GM23248 (cell line): ENCODE data around the gene AAK1. TPM values are rescaled to one million over a fixed set of nuclear protein-coding genes. Genes with fewer than 3 reads are reported as not detected.

Experiments
- DNase-seq: peaks from one replicate; pipeline ENCODE4 v3.0.0-alpha.2; 2015
- H2AFZ ChIP-seq: fragments of 200-600 bp; sonication (generic); 2 replicates; pipeline ENCODE4 v1.6.1; 2016; ENCODE audit warnings: antibody characterized with exemption
- H3F3A ChIP-seq: fragments of 200-600 bp; sonication (generic); 2 replicates; pipeline ENCODE4 v1.6.1; 2016; ENCODE audit warnings: mild to moderate bottlenecking, antibody characterized with exemption, mixed run types; ENCODE audit not compliant: insufficient read depth
- H3K27ac ChIP-seq: fragments of 200-600 bp; sonication (generic); 2 replicates; pipeline ENCODE4 v1.5.1; 2016; ENCODE audit warnings: mild to moderate bottlenecking
- H3K27me3 ChIP-seq: fragments of 200-600 bp; sonication (generic); replicated peaks from 2 replicates; pipeline ENCODE4 v1.6.1; 2016; ENCODE audit warnings: mild to moderate bottlenecking; ENCODE audit not compliant: insufficient read depth
- H3K36me3 ChIP-seq: fragments of 200-600 bp; sonication (generic); 2 replicates; pipeline ENCODE4 v1.6.1; 2016; ENCODE audit warnings: low read depth, mild to moderate bottlenecking
- H3K4me1 ChIP-seq: fragments of 200-600 bp; sonication (generic); 2 replicates; pipeline ENCODE4 v1.6.1; 2016; ENCODE audit warnings: mild to moderate bottlenecking; ENCODE audit not compliant: insufficient read depth
- H3K4me2 ChIP-seq: fragments of 200-600 bp; sonication (generic); one replicate; pipeline ENCODE4 v1.6.1; 2016; ENCODE audit warnings: mild to moderate bottlenecking; ENCODE audit not compliant: unreplicated experiment
- H3K4me3 ChIP-seq: fragments of 200-600 bp; sonication (generic); 2 replicates; pipeline ENCODE4 v1.5.1; 2016; ENCODE audit warnings: mild to moderate bottlenecking
- H3K79me2 ChIP-seq: fragments of 200-600 bp; sonication (generic); 2 replicates; pipeline ENCODE4 v1.6.1; 2016; ENCODE audit warnings: mild to moderate bottlenecking; ENCODE audit not compliant: insufficient read depth
- H3K9ac ChIP-seq: fragments of 200-600 bp; sonication (generic); 2 replicates; pipeline ENCODE4 v1.6.1; 2016; ENCODE audit warnings: mild to moderate bottlenecking
- H3K9me2 ChIP-seq: fragments of 200-600 bp; sonication (generic); 2 replicates; pipeline ENCODE4 v1.6.1; 2016; ENCODE audit warnings: mixed run types, mild to moderate bottlenecking, moderate library complexity; ENCODE audit not compliant: insufficient read depth
- H3K9me3 ChIP-seq: fragments of 200-600 bp; sonication (generic); one replicate; pipeline ENCODE4 v1.6.1; 2017; ENCODE audit warnings: low read depth
- H4K20me1 ChIP-seq: fragments of 200-600 bp; sonication (generic); 2 replicates; pipeline ENCODE4 v1.6.0; 2016; ENCODE audit not compliant: insufficient read depth
- EZH2 ChIP-seq: fragments of 200-600 bp; sonication (generic); IDR thresholded peaks from 2 replicates; pipeline ENCODE4 v1.6.1; 2018; ENCODE audit warnings: antibody characterized with exemption, mild to moderate bottlenecking; ENCODE audit not compliant: insufficient read depth, poor library complexity, severe bottlenecking
- EZH2phosphoT487 ChIP-seq: fragments of 200-600 bp; sonication (generic); IDR thresholded peaks from 2 replicates; pipeline ENCODE4 v1.6.1; 2018; ENCODE audit warnings: antibody characterized with exemption, moderate library complexity, mild to moderate bottlenecking, low read depth; ENCODE audit not compliant: insufficient read depth
- WGBS, 2 experiments: methylation state at CpG; one replicate each; pipeline ENCODE4 v1.1.6; 2015 to 2017; ENCODE audit warnings: low lambda C conversion rate in 2 of 2, low coverage in 1 of 2; ENCODE audit errors: missing lambda C conversion rate in 2 of 2; 5-methylcytosine and 5-hydroxymethylcytosine counted together
- in situ Hi-C: fragments of 300-500 bp; cut with MboI; formaldehyde crosslinking; loops from 2 replicates; pipeline ENCODE4 v1.15.0; 2020
- polyA plus RNA-seq: library from polyadenylated mRNA; unstranded; fragments of >200 nt; fragmentation: Nextera tagmentation; extraction: Ambion mirVana; gene quantifications from 2 replicates; pipeline ENCODE4 v1.2.1, GENCODE V29; 2016
- total RNA-seq: library from RNA; depleted of rRNA; stranded (reverse); fragments of >200 nt; shearing (Covaris generic); gene quantifications from 2 replicates; pipeline ENCODE4 v1.2.3, GENCODE V29; 2014

The AAK1 gene
- total and polyA plus RNA-seq, 2 experiments from 2014 or later = 41.2 to 50.7 TPM

- Histone ChIP-seq H3K4me1 (peaks cover 11% of the 10 kb centered on the region), H3K27ac (no peak overlapping the region), H3K9me2 (no peaks in the 10 kb centered on the region), H3K4me2 (no peak overlapping the region), H3K9ac (no peak overlapping the region), H3K9me3 (no peaks in the 10 kb centered on the region), H3K27me3 (no peaks in the 10 kb centered on the region), H3K36me3 (no peaks in the 10 kb centered on the region; the same call in 1 of the 2 replicates), H3K79me2 (peaks cover 98% of the 10 kb centered on the region), H3F3A (0 out of 2 replicates have a peak, but pooled peaks cover 3% of the 10 kb centered on the region), H2AFZ (no peak overlapping the region), H3K4me3 (no peak overlapping the region), H4K20me1 (peaks cover 29% of the 10 kb centered on the region; the same call in 1 of the 2 replicates)
- WGBS, 2 experiments = 93 to 96% methylated on average over 6 of the region's 6 CpGs
- in situ Hi-C loops = no loop called here
- TF ChIP-seq EZH2 = no peak
- no peak for DNase-seq
Measured at GRCh38 chr2:69629921-69630608, 13.5 kb downstream of the AAK1 start.

- Histone ChIP-seq H3K27ac (no peak overlapping the region), H3K27me3 (no peaks in the 10 kb centered on the region), H3K4me2 (no peak overlapping the region), H2AFZ (no peak overlapping the region), H3K9me3 (no peaks in the 10 kb centered on the region), H3F3A (0 out of 2 replicates have a peak, but pooled peaks cover 3% of the 10 kb centered on the region), H3K9me2 (no peaks in the 10 kb centered on the region), H3K79me2 (peaks cover 98% of the 10 kb centered on the region), H4K20me1 (peaks cover 38% of the 10 kb centered on the region; the same call in 1 of the 2 replicates), H3K4me3 (no peak overlapping the region), H3K4me1 (peaks cover 27% of the 10 kb centered on the region), H3K9ac (no peak overlapping the region), H3K36me3 (no peaks in the 10 kb centered on the region)
- DNase-seq = no peak
- TF ChIP-seq EZH2 (no peak), EZH2phosphoT487 (no peak)
- in situ Hi-C loops = no loop called here
- 91 to 93% methylated on average over 4 of the region's 4 CpGs for WGBS, 2 experiments
Measured at GRCh38 chr2:69628325-69629021, 15.1 kb downstream of the AAK1 start.

- no peak overlapping the region for H3K27ac ChIP-seq
- H3K9ac ChIP-seq = no peak overlapping the region
- H3K4me1 ChIP-seq = peaks cover 28% of the 10 kb centered on the region
- H3K9me2 ChIP-seq = no peaks in the 10 kb centered on the region
- no peak overlapping the region for H3K4me3 ChIP-seq
- H3F3A ChIP-seq = 0 out of 2 replicates have a peak, but pooled peaks cover 3% of the 10 kb centered on the region
- H3K4me2 ChIP-seq = no peak overlapping the region
- 98 to 99% methylated on average over 7 of the region's 7 CpGs for WGBS, 2 experiments
- TF ChIP-seq EZH2phosphoT487 = no peak
- no peak for TF ChIP-seq EZH2
- H3K9me3 ChIP-seq = no peaks in the 10 kb centered on the region
- in situ Hi-C loops = no loop called here
- peaks cover 99% of the 10 kb centered on the region for H3K79me2 ChIP-seq
- no peak for DNase-seq
- H4K20me1 ChIP-seq = peaks cover 35% of the 10 kb centered on the region; the same call in 1 of the 2 replicates
- H3K36me3 ChIP-seq = no peaks in the 10 kb centered on the region
- H2AFZ ChIP-seq = no peak overlapping the region
- H3K27me3 ChIP-seq = no peaks in the 10 kb centered on the region
Measured at GRCh38 chr2:69625078-69625795, 18.3 kb downstream of the AAK1 start.

GRCh38 chr2:69624611-69625010 lies 18.9 kb downstream of the AAK1 start:
- no peaks in the 10 kb centered on the region for H3K27me3 ChIP-seq
- H3K4me1 ChIP-seq = peaks cover 28% of the 10 kb centered on the region
- no peaks in the 10 kb centered on the region for H3K9me3 ChIP-seq
- no peaks in the 10 kb centered on the region for H3K36me3 ChIP-seq
- 56 to 79% methylated on average over 1 of the region's 1 CpG for WGBS, 2 experiments
- no peak overlapping the region for H3K27ac ChIP-seq
- in situ Hi-C loops = no loop called here
- H3K9me2 ChIP-seq = no peaks in the 10 kb centered on the region
- 0 out of 2 replicates have a peak, but pooled peaks cover 3% of the 10 kb centered on the region for H3F3A ChIP-seq
- DNase-seq = no peak
- no peak overlapping the region for H3K9ac ChIP-seq
- no peak overlapping the region for H3K4me3 ChIP-seq
- H3K79me2 ChIP-seq = peaks cover 100% of the 10 kb centered on the region
- no peak overlapping the region for H2AFZ ChIP-seq
- no peak for TF ChIP-seq EZH2phosphoT487
- no peak for TF ChIP-seq EZH2
- H3K4me2 ChIP-seq = no peak overlapping the region
- H4K20me1 ChIP-seq = peaks cover 32% of the 10 kb centered on the region; the same call in 1 of the 2 replicates
